Hepatocyte (in vitro differentiated cells): ENCODE results near the gene CACNG5. TPM values are rescaled to one million over a fixed set of nuclear protein-coding genes. Genes with fewer than 3 reads are reported as not detected.

Source experiments
- DNase-seq: peaks from one replicate; pipeline ENCODE4 v3.0.0-alpha.2; 2016; ENCODE audit warnings: low spot score
- H2AFZ ChIP-seq: fragments of 200-600 bp; sonication (generic); 2 replicates; pipeline ENCODE4 v1.6.0; 2016; ENCODE audit warnings: antibody characterized with exemption, mild to moderate bottlenecking
- H3K27ac ChIP-seq: fragments of 200-600 bp; sonication (generic); 2 replicates; pipeline ENCODE4 v1.5.1; 2016; ENCODE audit warnings: mild to moderate bottlenecking
- H3K27me3 ChIP-seq: fragments of 200-600 bp; sonication (generic); 2 replicates; pipeline ENCODE4 v1.6.1; 2016
- H3K36me3 ChIP-seq: fragments of 200-600 bp; sonication (generic); replicated peaks from 2 replicates; pipeline ENCODE4 v1.5.1; 2016; ENCODE audit warnings: low read depth; ENCODE audit not compliant: insufficient read depth
- H3K4me1 ChIP-seq: fragments of 200-600 bp; sonication (generic); 2 replicates; pipeline ENCODE4 v1.5.1; 2016; ENCODE audit warnings: mild to moderate bottlenecking, moderate library complexity; ENCODE audit not compliant: insufficient read depth
- H3K4me2 ChIP-seq: fragments of 200-600 bp; sonication (generic); 2 replicates; pipeline ENCODE4 v1.6.0; 2016
- H3K4me3 ChIP-seq: fragments of 200-600 bp; sonication (generic); 2 replicates; pipeline ENCODE4 v1.5.1; 2016; ENCODE audit warnings: mild to moderate bottlenecking
- H3K79me2 ChIP-seq: fragments of 200-600 bp; sonication (generic); 2 replicates; pipeline ENCODE4 v1.6.0; 2017; ENCODE audit warnings: mild to moderate bottlenecking
- H3K9me2 ChIP-seq: fragments of 200-600 bp; sonication (generic); replicated peaks from 2 replicates; pipeline ENCODE4 v1.6.0; 2017; ENCODE audit warnings: mild to moderate bottlenecking; ENCODE audit not compliant: insufficient read depth
- H3K9me3 ChIP-seq: fragments of 200-600 bp; sonication (generic); 2 replicates; pipeline ENCODE4 v1.5.1; 2016; ENCODE audit warnings: low read depth, mild to moderate bottlenecking
- H4K20me1 ChIP-seq: fragments of 200-600 bp; sonication (generic); 2 replicates; pipeline ENCODE4 v1.6.0; 2016; ENCODE audit warnings: mild to moderate bottlenecking; ENCODE audit not compliant: insufficient read depth, poor library complexity, severe bottlenecking
- EZH2 ChIP-seq: fragments of 200-600 bp; sonication (generic); IDR thresholded peaks from 2 replicates; pipeline ENCODE4 v1.6.1; 2016; ENCODE audit warnings: antibody characterized with exemption, mild to moderate bottlenecking, borderline replicate concordance
- EZH2phosphoT487 ChIP-seq: fragments of 200-600 bp; sonication (generic); IDR thresholded peaks from one replicate; pipeline ENCODE4 v1.6.1; 2018; ENCODE audit warnings: antibody characterized with exemption, mild to moderate bottlenecking, low read depth, moderate library complexity; ENCODE audit not compliant: unreplicated experiment, severe bottlenecking
- WGBS: methylation state at CpG from one replicate; pipeline ENCODE4 v1.1.6; 2016; ENCODE audit warnings: low lambda C conversion rate; ENCODE audit errors: missing lambda C conversion rate; 5-methylcytosine and 5-hydroxymethylcytosine counted together
- polyA plus RNA-seq: library from polyadenylated mRNA; unstranded; fragments of >200 nt; fragmentation: Nextera tagmentation; extraction: Ambion mirVana; gene quantifications from 2 replicates; pipeline ENCODE4 v1.2.1, GENCODE V29; 2016
- total RNA-seq: library from RNA; depleted of rRNA; stranded (reverse); fragments of >200 nt; gene quantifications from 2 replicates; pipeline ENCODE4 v1.2.3, GENCODE V29; 2014
- TF ChIP-seq, protein P1 (sequence below): fragments of 200-600 bp; sonication (generic); IDR thresholded peaks from 2 replicates; pipeline ENCODE4 v1.5.1; 2016; ENCODE audit warnings: antibody characterized with exemption, mild to moderate bottlenecking; ENCODE audit not compliant: poor library complexity

CACNG5 gene
- total and polyA plus RNA-seq, 2 experiments from 2014 or later: not detected

- Histone ChIP-seq H3K36me3 (no peaks in the 10 kb centered on the region), H3K4me2 (no peak overlapping the region), H3K4me1 (no peaks in the 10 kb centered on the region), H3K9me2 (no peaks in the 10 kb centered on the region), H3K27ac (no peak overlapping the region), H3K9me3 (no peaks in the 10 kb centered on the region), H3K4me3 (no peak overlapping the region), H3K79me2 (no peaks in the 10 kb centered on the region), H4K20me1 (no peaks in the 10 kb centered on the region), H2AFZ (no peak overlapping the region), H3K27me3 (peaks cover 46% of the 10 kb centered on the region)
- 86% methylated on average over 11 of the region's 11 CpGs for WGBS
- TF ChIP-seq EZH2 (no peak), EZH2phosphoT487 (no peak)
- TF ChIP-seq, protein P1, sequence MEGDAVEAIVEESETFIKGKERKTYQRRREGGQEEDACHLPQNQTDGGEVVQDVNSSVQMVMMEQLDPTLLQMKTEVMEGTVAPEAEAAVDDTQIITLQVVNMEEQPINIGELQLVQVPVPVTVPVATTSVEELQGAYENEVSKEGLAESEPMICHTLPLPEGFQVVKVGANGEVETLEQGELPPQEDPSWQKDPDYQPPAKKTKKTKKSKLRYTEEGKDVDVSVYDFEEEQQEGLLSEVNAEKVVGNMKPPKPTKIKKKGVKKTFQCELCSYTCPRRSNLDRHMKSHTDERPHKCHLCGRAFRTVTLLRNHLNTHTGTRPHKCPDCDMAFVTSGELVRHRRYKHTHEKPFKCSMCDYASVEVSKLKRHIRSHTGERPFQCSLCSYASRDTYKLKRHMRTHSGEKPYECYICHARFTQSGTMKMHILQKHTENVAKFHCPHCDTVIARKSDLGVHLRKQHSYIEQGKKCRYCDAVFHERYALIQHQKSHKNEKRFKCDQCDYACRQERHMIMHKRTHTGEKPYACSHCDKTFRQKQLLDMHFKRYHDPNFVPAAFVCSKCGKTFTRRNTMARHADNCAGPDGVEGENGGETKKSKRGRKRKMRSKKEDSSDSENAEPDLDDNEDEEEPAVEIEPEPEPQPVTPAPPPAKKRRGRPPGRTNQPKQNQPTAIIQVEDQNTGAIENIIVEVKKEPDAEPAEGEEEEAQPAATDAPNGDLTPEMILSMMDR: no peak
- no peak for DNase-seq
Measured at GRCh38 chr17:66837885-66838665, 3.2 kb downstream of the CACNG5 start.

- peaks cover 31% of the 10 kb centered on the region for H3K27me3 ChIP-seq
- no peaks in the 10 kb centered on the region for H3K9me2 ChIP-seq
- H4K20me1 ChIP-seq: no peaks in the 10 kb centered on the region
- no peaks in the 10 kb centered on the region for H3K79me2 ChIP-seq
- TF ChIP-seq EZH2phosphoT487 (no peak), EZH2 (no peak)
- TF ChIP-seq, protein P1: no peak
- H3K4me1 ChIP-seq: no peaks in the 10 kb centered on the region
- no peak for DNase-seq
- no peak overlapping the region for H2AFZ ChIP-seq
- H3K27ac ChIP-seq: no peak overlapping the region
- no peak overlapping the region for H3K4me3 ChIP-seq
- no peaks in the 10 kb centered on the region for H3K9me3 ChIP-seq
- H3K36me3 ChIP-seq: no peaks in the 10 kb centered on the region
- H3K4me2 ChIP-seq: no peak overlapping the region
- WGBS: 89% methylated on average over 9 of the region's 9 CpGs
Measured at GRCh38 chr17:66839616-66840015, 4.7 kb downstream of the CACNG5 start.

DNA sequence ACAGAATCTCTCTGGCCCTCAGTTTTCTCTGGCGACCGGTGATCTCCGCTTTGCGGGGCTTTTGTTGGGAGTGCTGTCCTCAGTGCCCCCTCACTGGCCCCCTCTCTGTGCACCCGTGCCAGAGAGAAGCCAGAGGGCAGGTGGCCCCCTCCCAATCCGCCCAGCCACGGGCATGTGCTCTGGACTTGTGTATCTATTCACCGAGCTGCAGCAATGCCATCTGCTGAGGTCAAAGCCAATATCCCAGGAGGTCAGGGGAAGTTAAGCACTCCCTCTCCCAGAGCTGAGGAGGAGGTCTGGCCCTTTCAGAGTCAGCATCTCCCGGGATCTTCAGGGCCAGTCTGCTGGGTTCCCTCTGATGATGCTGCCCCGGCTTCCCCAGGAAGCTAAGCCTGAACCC is 5.1 kb downstream of the CACNG5 start:
- no peak for DNase-seq
- Histone ChIP-seq H3K27me3 (peaks cover 26% of the 10 kb centered on the region), H4K20me1 (no peaks in the 10 kb centered on the region), H3K9me3 (no peaks in the 10 kb centered on the region), H3K4me3 (no peak overlapping the region), H3K36me3 (no peaks in the 10 kb centered on the region), H3K9me2 (no peaks in the 10 kb centered on the region), H3K27ac (no peak overlapping the region), H3K79me2 (no peaks in the 10 kb centered on the region), H3K4me2 (no peak overlapping the region), H2AFZ (no peak overlapping the region), H3K4me1 (no peaks in the 10 kb centered on the region)
- TF ChIP-seq EZH2phosphoT487 (no peak), EZH2 (no peak)
- TF ChIP-seq, protein P1: no peak
- WGBS: 84% methylated on average over 10 of the region's 10 CpGs
